K562 (cell line): Measurements from ENCODE around the gene AGBL1. TPM values are rescaled to one million over a fixed set of nuclear protein-coding genes. Genes with fewer than 3 reads are reported as not detected.

ENCODE experiments used
- ATAC-seq: fragments of 200-7000 bp; cut with Tn5 transposase; 3 replicates; pipeline ENCODE4 v1.9.1; 2020; ENCODE audit warnings: moderate library complexity
- BruUV-seq: library from RNA; stranded (reverse); fragments of 400-500 nt; replicated peaks from 2 replicates; lab custom pipeline; 2021; lab: Mats Ljungman, UMichigan
- CTCF ChIA-PET: fragments of 300-600 bp; formaldehyde crosslinking; extraction: SDS; loops from one replicate; lab custom pipeline; 2021; ENCODE audit warnings: low intra/inter-chr PET ratio; lab: Yijun Ruan, JAX
- POLR2A ChIA-PET: fragments of 300-600, 350-650 bp; sonication (Branson Sonifier 250); formaldehyde crosslinking; extraction: SDS; loops from one replicate; lab custom pipeline; 2021; ENCODE audit warnings: antibody characterized with exemption, inconsistent platforms; lab: Yijun Ruan, JAX
- DNase-seq, 4 experiments: peaks; one replicate each; pipeline versions ENCODE4 v3.0.0 to v3.0.0-alpha.2; 2011 to 2018; ENCODE audit warnings: low spot score in 3 of 4, mixed read lengths in 3 of 4; ENCODE audit errors: extremely low read depth in 1 of 4
- FAIRE-seq: peaks from 2 replicates; lab custom pipeline; 2011; peaks lifted over from hg19 to GRCh38; lab: Jason Lieb, UNC
- H2AFZ ChIP-seq: 2 replicates; pipeline ENCODE4 v1.6.0; 2011; ENCODE audit warnings: low read depth, low read length, control low read depth, inconsistent platforms
- H3K27ac ChIP-seq: fragments of 200-600 bp; 3 replicates; pipeline ENCODE4 v1.8.0; 2011; ENCODE audit warnings: low read depth, mild to moderate bottlenecking, control low read depth, inconsistent platforms, low read length, moderate library complexity, mixed read lengths; ENCODE audit errors: extremely low read depth
- H3K27me3 ChIP-seq, 2 experiments: fragments of 300-600 bp in 1 of 2; 2 replicates in 1 of 2; 3 replicates in 1 of 2; pipeline versions ENCODE4 v1.6.0 to v1.8.0; 2011; ENCODE audit warnings: inconsistent platforms in 2 of 2, low read length in 2 of 2, mild to moderate bottlenecking in 1 of 2, mixed read lengths in 1 of 2, moderate library complexity in 1 of 2; ENCODE audit not compliant: control insufficient read depth in 2 of 2, insufficient read depth in 2 of 2
- H3K36me3 ChIP-seq: fragments of 300-600 bp; 3 replicates; pipeline ENCODE4 v1.8.0; 2011; ENCODE audit warnings: mild to moderate bottlenecking, low read length, inconsistent platforms; ENCODE audit not compliant: control insufficient read depth, insufficient read depth
- H3K4me1 ChIP-seq, 2 experiments: fragments of 200-600 bp in 1 of 2; replicated peaks in 1 of 2; 2 replicates in 1 of 2; 3 replicates in 1 of 2; pipeline versions ENCODE4 v1.5.1 to v1.8.0; 2011; ENCODE audit warnings: inconsistent platforms in 2 of 2, low read length in 2 of 2, mild to moderate bottlenecking in 1 of 2, mixed read lengths in 1 of 2, moderate library complexity in 1 of 2; ENCODE audit not compliant: control insufficient read depth in 2 of 2, insufficient read depth in 2 of 2
- H3K4me2 ChIP-seq: 2 replicates; pipeline ENCODE4 v1.6.1; 2011; ENCODE audit warnings: low read length, control low read depth, inconsistent platforms, mixed read lengths; ENCODE audit not compliant: insufficient read depth
- H3K4me3 ChIP-seq: fragments of 200-600 bp; sonication (generic), shearing (Covaris generic); 2 replicates; pipeline ENCODE4 v1.5.1; 2016; ENCODE audit warnings: control low read depth, inconsistent platforms
- H3K79me2 ChIP-seq: fragments of 200-600 bp; 3 replicates; pipeline ENCODE4 v1.8.0; 2011; ENCODE audit warnings: low read length, inconsistent platforms; ENCODE audit not compliant: control insufficient read depth, insufficient read depth
- H3K9ac ChIP-seq, 2 experiments: 2 replicates each; pipeline versions ENCODE4 v1.6.0 to v1.6.1; 2011; ENCODE audit warnings: low read depth in 2 of 2, low read length in 2 of 2, control low read depth in 1 of 2, inconsistent platforms in 1 of 2, mild to moderate bottlenecking in 1 of 2, mixed read lengths in 1 of 2; ENCODE audit not compliant: insufficient read depth in 1 of 2
- H3K9me1 ChIP-seq: one replicate; pipeline ENCODE4 v1.6.0; 2011; ENCODE audit warnings: inconsistent platforms, mild to moderate bottlenecking, low read length, moderate library complexity; ENCODE audit not compliant: control insufficient read depth, insufficient read depth
- H3K9me3 ChIP-seq: replicated peaks from 2 replicates; pipeline ENCODE4 v1.5.1; 2011; ENCODE audit warnings: low read depth, low read length, inconsistent platforms; ENCODE audit not compliant: control insufficient read depth, insufficient read depth
- H4K20me1 ChIP-seq: replicated peaks from 2 replicates; pipeline ENCODE4 v1.6.1; 2011; ENCODE audit warnings: low read length, inconsistent platforms, mixed read lengths; ENCODE audit not compliant: control insufficient read depth, insufficient read depth
- CHAMP1 ChIP-seq: fragments of 450-650 bp; IDR thresholded peaks from 2 replicates; pipeline ENCODE4 v1.6.1; 2016; ENCODE audit warnings: mild to moderate bottlenecking
- CSDE1 ChIP-seq, 2 experiments: fragments of 450-650 bp; IDR thresholded peaks; 2 replicates each; pipeline ENCODE4 v1.6.1; 2016; ENCODE audit warnings: mild to moderate bottlenecking in 1 of 2
- LARP7 ChIP-seq: fragments of 450-650 bp; IDR thresholded peaks from 2 replicates; pipeline ENCODE4 v1.6.1; 2016
- MAFK ChIP-seq: IDR thresholded peaks from 2 replicates; pipeline ENCODE4 v1.6.1; 2011; ENCODE audit warnings: low read length, improper control_type of control experiment
- MBD1 ChIP-seq: fragments of 250-450 bp; sonication (Bioruptor Pico); IDR thresholded peaks from 2 replicates; pipeline ENCODE4 v1.8.0; 2022; ENCODE audit warnings: inconsistent platforms
- NCOA1 ChIP-seq: fragments of 450-650 bp; IDR thresholded peaks from 2 replicates; pipeline ENCODE4 v1.6.1; 2016; ENCODE audit warnings: low read depth
- PCBP1 ChIP-seq: fragments of 200-400 bp; formaldehyde crosslinking; IDR thresholded peaks from 2 replicates; pipeline ENCODE4 v1.6.1; 2018; ENCODE audit warnings: mild to moderate bottlenecking, low read depth, low read length; ENCODE audit not compliant: poor library complexity, severe bottlenecking
- RBFOX2 ChIP-seq: fragments of 200-400 bp; formaldehyde crosslinking; IDR thresholded peaks from 2 replicates; pipeline ENCODE4 v1.6.1; 2017; ENCODE audit warnings: low read depth, mild to moderate bottlenecking, low read length, moderate library complexity
- SAP30 ChIP-seq: fragments of 200-600 bp; sonication (generic); IDR thresholded peaks from 2 replicates; pipeline ENCODE4 v1.6.1; 2012; ENCODE audit warnings: borderline replicate concordance, low read depth, mild to moderate bottlenecking, moderate library complexity, low read length, control low read depth, inconsistent platforms; ENCODE audit not compliant: insufficient read depth, poor library complexity, severe bottlenecking
- ZNF134 ChIP-seq: fragments of 250-450 bp; sonication (Bioruptor Pico); conservative IDR thresholded peaks from 2 replicates; pipeline ENCODE4 v1.4.0; 2020
- ZNF174 ChIP-seq: fragments of 250-450 bp; sonication (Bioruptor Pico); IDR thresholded peaks from 2 replicates; pipeline ENCODE4 v1.4.0; 2020; ENCODE audit warnings: mild to moderate bottlenecking
- ZNF717 ChIP-seq: fragments of 250-450 bp; sonication (Bioruptor Pico); IDR thresholded peaks from 2 replicates; pipeline ENCODE4 v1.5.0; 2021
- WGBS: fragments of 100-300 bp; shearing (Covaris generic); methylation state at CpG from one replicate; pipeline ENCODE4 v1.1.6; 2016; ENCODE audit warnings: low coverage, mixed read lengths; ENCODE audit not compliant: insufficient coverage; ENCODE audit errors: missing lambda C conversion rate; 5-methylcytosine and 5-hydroxymethylcytosine counted together
- in situ Hi-C: fragments of 300-500 bp; cut with MboI; formaldehyde crosslinking; loops from 4 replicates; pipeline ENCODE4 v1.15.0; 2018; ENCODE audit warnings: inconsistent platforms, mixed read lengths
- intact Hi-C: fragments of 100-400 bp; cut with micrococcal nuclease; formaldehyde crosslinking; loops from 2 replicates; pipeline ENCODE4 v1.14.2; 2022
- polyA plus RNA-seq, 8 experiments: library from polyadenylated mRNA; depleted of rRNA in 4 of 8; stranded (reverse) in 5 of 8; unstranded in 3 of 8; fragments of >200 nt; fragmentation: Nextera tagmentation in 2 of 8; fragmentation: Illumina TruSeq in 1 of 8; extraction: Ambion mirVana in 2 of 8; extraction: Trizol in 1 of 8; gene quantifications; 2 replicates each; pipeline versions ENCODE4 v1.2.1 to v1.2.3, GENCODE V29; 2011 to 2014; ENCODE audit warnings: inconsistent platforms in 1 of 8, missing spikeins in 1 of 8
- total RNA-seq, 7 experiments: library from RNA; depleted of rRNA in 6 of 7; stranded (reverse); fragments of >200 nt in 6 of 7; fragmentation: Illumina TruSeq in 2 of 7; extraction: Trizol in 2 of 7; gene quantifications; 2 replicates each; pipeline versions ENCODE4 v1.2.1 to v1.2.3, GENCODE V29; 2011 to 2021; ENCODE audit warnings: low replicate concordance in 1 of 7

Gene AGBL1
- total and polyA plus RNA-seq, 9 of the 15 experiments (the other 6 are each of a cell fraction or from before 2014, with no cell fraction given): not detected

GRCh38 chr15:86830304-86830703, 750.6 kb downstream of the AGBL1 start (continued):
- TF ChIP-seq MBD1 (CRISPR knock-in tag) (no peak), MAFK (no peak), ZNF134 (CRISPR knock-in tag) (no peak)

GRCh38 chr15:86833595-86833994, 753.9 kb downstream of the AGBL1 start:
- Histone ChIP-seq H3K36me3 (no peaks in the 10 kb centered on the region), H4K20me1 (no peaks in the 10 kb centered on the region), H3K4me1 (no peaks in the 10 kb centered on the region), H3K9me3 (no peaks in the 10 kb centered on the region), H3K27me3 (no peaks in the 10 kb centered on the region), H3K4me2 (no peak overlapping the region), H3K79me2 (no peaks in the 10 kb centered on the region), H3K9ac (no peak overlapping the region), H3K4me3 (no peak overlapping the region), H3K27ac (no peak overlapping the region), H2AFZ (no peak overlapping the region), H3K9me1 (no peaks in the 10 kb centered on the region)
- 0% methylated on average over 1 of the region's 2 CpGs for WGBS
- no TSS peak for BruUV-seq
- FAIRE-seq (no peak), ATAC-seq (no peak), DNase-seq (no peak)
- in situ Hi-C loops: no loop called here
- intact Hi-C loops: no loop called here
- TF ChIP-seq LARP7 (no peak), SAP30 (no peak), RBFOX2 (no peak), PCBP1 (no peak), CSDE1 (IDR thresholded peaks at IDR 0.05) (no peak), ZNF174 (CRISPR knock-in tag) (no peak), NCOA1 (no peak), ZNF717 (CRISPR knock-in tag) (no peak), CHAMP1 (no peak)
- ChIA-PET CTCF (no interaction called here), POLR2A (no interaction called here)
